WTC11 (cell line): Measurements from ENCODE around the gene IGHMBP2. TPM values are rescaled to one million over a fixed set of nuclear protein-coding genes. Genes with fewer than 3 reads are reported as not detected.
A peak's percentile ranks its signal among the peaks of the same experiment; 100 is the strongest.

ENCODE experiments used
- ATAC-seq: fragments of 200-7000 bp; cut with Tn5 transposase; 2 replicates; pipeline ENCODE4 v1.10.0; 2021; ENCODE audit warnings: mild to moderate bottlenecking, moderate library complexity
- CTCF ChIA-PET: fragments of 300-600 bp; sonication (Branson Sonifier 250); formaldehyde crosslinking; loops from one replicate; lab custom pipeline; 2021; ENCODE audit warnings: antibody characterized with exemption; lab: Charles Lee
- POLR2A ChIA-PET: fragments of 350-600 bp; sonication (Branson Sonifier 250); formaldehyde crosslinking; loops from one replicate; lab custom pipeline; 2021; ENCODE audit warnings: antibody characterized with exemption; lab: Charles Lee
- DNase-seq: peaks from one replicate; pipeline ENCODE4 v3.0.0; 2021; ENCODE audit warnings: low spot score
- H3K27ac Mint-ChIP-seq: 2 replicates; pipeline ENCODE4 v1.8.0; 2021; ENCODE audit warnings: mixed read lengths
- H3K27me3 Mint-ChIP-seq: 2 replicates; pipeline ENCODE4 v1.8.0; 2021; ENCODE audit warnings: low read depth, mild to moderate bottlenecking, moderate library complexity, mixed read lengths
- H3K36me3 Mint-ChIP-seq: 2 replicates; pipeline ENCODE4 v1.8.0; 2021; ENCODE audit warnings: mixed read lengths
- H3K4me1 Mint-ChIP-seq: 2 replicates; pipeline ENCODE4 v1.8.0; 2022; ENCODE audit warnings: mixed read lengths
- H3K4me3 Mint-ChIP-seq: 2 replicates; pipeline ENCODE4 v1.8.0; 2021; ENCODE audit warnings: mild to moderate bottlenecking, moderate library complexity, mixed read lengths
- H3K9me3 Mint-ChIP-seq: 2 replicates; pipeline ENCODE4 v1.8.0; 2021; ENCODE audit warnings: mixed read lengths
- MXD4 ChIP-seq: fragments of 250-450 bp; sonication (Bioruptor Pico); IDR thresholded peaks from 2 replicates; pipeline ENCODE4 v1.8.0; 2021; ENCODE audit warnings: mild to moderate bottlenecking, moderate library complexity, borderline replicate concordance
- NFYB ChIP-seq: sonication (generic); formaldehyde crosslinking; conservative IDR thresholded peaks from 2 replicates; pipeline ENCODE4 v1.8.0; 2022; ENCODE audit warnings: low read depth, missing genetic modification reagents
- NR2C2 ChIP-seq: sonication (generic); formaldehyde crosslinking; IDR thresholded peaks from 2 replicates; pipeline ENCODE4 v1.8.0; 2022; ENCODE audit warnings: mild to moderate bottlenecking, missing genetic modification reagents
- OVOL2 ChIP-seq: fragments of 250-450 bp; sonication (Bioruptor Pico); IDR thresholded peaks from 2 replicates; pipeline ENCODE4 v1.9.0; 2021; ENCODE audit warnings: mild to moderate bottlenecking, borderline replicate concordance
- RORB ChIP-seq: fragments of 250-450 bp; sonication (Bioruptor Pico); IDR thresholded peaks from 2 replicates; pipeline ENCODE4 v1.9.0; 2021; ENCODE audit warnings: mild to moderate bottlenecking
- TP53 ChIP-seq: sonication (generic); formaldehyde crosslinking; IDR thresholded peaks from 2 replicates; pipeline ENCODE4 v1.8.1; 2023; ENCODE audit warnings: mild to moderate bottlenecking, missing genetic modification reagents
- ZBTB21 ChIP-seq: sonication (generic); formaldehyde crosslinking; IDR thresholded peaks from 2 replicates; pipeline ENCODE4 v1.8.1; 2023; ENCODE audit warnings: mild to moderate bottlenecking, missing genetic modification reagents, borderline replicate concordance
- ZNF232 ChIP-seq: sonication (generic); formaldehyde crosslinking; IDR thresholded peaks from 2 replicates; pipeline ENCODE4 v1.8.0; 2022; ENCODE audit warnings: mild to moderate bottlenecking, missing genetic modification reagents
- ZNF263 ChIP-seq: sonication (generic); formaldehyde crosslinking; IDR thresholded peaks from 2 replicates; pipeline ENCODE4 v1.8.1; 2022; ENCODE audit warnings: low read depth, mild to moderate bottlenecking, moderate library complexity, missing genetic modification reagents
- ZNF396 ChIP-seq: fragments of 250-450 bp; sonication (Bioruptor Pico); IDR thresholded peaks from 2 replicates; pipeline ENCODE4 v1.8.0; 2021; ENCODE audit warnings: mild to moderate bottlenecking, moderate library complexity, borderline replicate concordance
- ZNF416 ChIP-seq: fragments of 250-450 bp; sonication (Bioruptor Pico); IDR thresholded peaks from 2 replicates; pipeline ENCODE4 v1.9.0; 2021; ENCODE audit warnings: mild to moderate bottlenecking, inconsistent platforms
- total RNA-seq: library from RNA; stranded (reverse); gene quantifications from 3 replicates; pipeline ENCODE4 v1.2.3, GENCODE V29; 2021
- TF ChIP-seq, protein P1 (sequence below): fragments of 250-450 bp; sonication (Bioruptor Pico); IDR thresholded peaks from 2 replicates; pipeline ENCODE4 v1.9.0; 2021; ENCODE audit warnings: mild to moderate bottlenecking
- TF ChIP-seq, protein P2 (sequence below): fragments of 250-450 bp; sonication (Bioruptor Pico); conservative IDR thresholded peaks from 2 replicates; pipeline ENCODE4 v1.9.0; 2021; ENCODE audit warnings: mild to moderate bottlenecking
- TF ChIP-seq, protein P3 (sequence below): sonication (generic); formaldehyde crosslinking; IDR thresholded peaks from 2 replicates; pipeline ENCODE4 v1.8.0; 2022; ENCODE audit warnings: mild to moderate bottlenecking, missing genetic modification reagents
- TF ChIP-seq, protein P4 (sequence below): sonication (generic); formaldehyde crosslinking; IDR thresholded peaks from 2 replicates; pipeline ENCODE4 v1.8.0; 2022; ENCODE audit warnings: missing genetic modification reagents
- TF ChIP-seq, protein P5 (sequence below): sonication (generic); formaldehyde crosslinking; IDR thresholded peaks from 2 replicates; pipeline ENCODE4 v1.8.0; 2022; ENCODE audit warnings: mild to moderate bottlenecking, missing genetic modification reagents

The IGHMBP2 gene
- total RNA-seq, 1 experiment from 2014 or later = 22.5 TPM

DNA sequence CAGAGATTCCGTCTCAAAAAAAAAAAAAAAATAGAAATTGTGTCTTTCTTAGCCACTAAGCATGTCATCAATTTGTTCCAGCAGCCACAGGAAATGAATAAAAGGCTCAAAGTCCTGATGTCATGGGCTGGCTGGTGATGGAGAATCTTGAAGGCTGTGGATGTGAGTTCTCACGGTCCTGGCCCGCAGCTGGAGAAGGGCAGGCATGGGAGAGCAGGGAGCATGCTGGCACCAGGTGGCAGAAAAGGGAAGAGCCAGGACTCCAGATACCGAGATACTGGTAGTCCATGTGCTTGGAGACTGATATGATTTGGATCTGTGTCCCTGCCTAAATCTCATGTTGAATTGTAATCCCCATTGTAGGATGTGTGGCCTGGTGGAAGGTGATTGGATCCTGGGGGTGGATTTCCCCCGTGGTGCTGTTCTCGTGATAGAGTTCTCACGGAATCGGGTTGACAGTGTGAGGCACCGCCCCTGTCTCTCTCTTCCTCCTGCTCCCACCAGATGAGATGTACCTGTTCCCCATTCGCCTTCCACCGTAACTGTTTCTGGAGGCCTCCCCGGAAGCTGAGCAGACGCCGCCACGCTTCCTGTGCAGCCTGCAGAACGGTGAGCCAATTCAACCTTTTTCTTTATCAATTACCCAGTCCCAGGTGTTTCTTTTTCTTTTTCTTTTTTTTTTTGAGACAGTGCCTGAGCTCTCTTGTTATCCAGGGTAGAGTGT is 59.0 kb downstream of the IGHMBP2 start:
- no peak overlapping the region for H3K4me3 Mint-ChIP-seq
- peaks cover 19% of the 10 kb centered on the region for H3K9me3 Mint-ChIP-seq
- no peaks in the 10 kb centered on the region for H3K36me3 Mint-ChIP-seq
- POLR2A ChIA-PET = no interaction called here
- TF ChIP-seq ZNF263 (CRISPR knock-in tag) (no peak), NFYB (CRISPR knock-in tag) (no peak), TP53 (CRISPR knock-in tag) (no peak), MXD4 (no peak), ZBTB21 (CRISPR knock-in tag) (no peak)
- TF ChIP-seq, protein P1, sequence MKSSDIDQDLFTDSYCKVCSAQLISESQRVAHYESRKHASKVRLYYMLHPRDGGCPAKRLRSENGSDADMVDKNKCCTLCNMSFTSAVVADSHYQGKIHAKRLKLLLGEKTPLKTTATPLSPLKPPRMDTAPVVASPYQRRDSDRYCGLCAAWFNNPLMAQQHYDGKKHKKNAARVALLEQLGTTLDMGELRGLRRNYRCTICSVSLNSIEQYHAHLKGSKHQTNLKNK (CRISPR knock-in tag) = no peak
- TF ChIP-seq, protein P2, sequence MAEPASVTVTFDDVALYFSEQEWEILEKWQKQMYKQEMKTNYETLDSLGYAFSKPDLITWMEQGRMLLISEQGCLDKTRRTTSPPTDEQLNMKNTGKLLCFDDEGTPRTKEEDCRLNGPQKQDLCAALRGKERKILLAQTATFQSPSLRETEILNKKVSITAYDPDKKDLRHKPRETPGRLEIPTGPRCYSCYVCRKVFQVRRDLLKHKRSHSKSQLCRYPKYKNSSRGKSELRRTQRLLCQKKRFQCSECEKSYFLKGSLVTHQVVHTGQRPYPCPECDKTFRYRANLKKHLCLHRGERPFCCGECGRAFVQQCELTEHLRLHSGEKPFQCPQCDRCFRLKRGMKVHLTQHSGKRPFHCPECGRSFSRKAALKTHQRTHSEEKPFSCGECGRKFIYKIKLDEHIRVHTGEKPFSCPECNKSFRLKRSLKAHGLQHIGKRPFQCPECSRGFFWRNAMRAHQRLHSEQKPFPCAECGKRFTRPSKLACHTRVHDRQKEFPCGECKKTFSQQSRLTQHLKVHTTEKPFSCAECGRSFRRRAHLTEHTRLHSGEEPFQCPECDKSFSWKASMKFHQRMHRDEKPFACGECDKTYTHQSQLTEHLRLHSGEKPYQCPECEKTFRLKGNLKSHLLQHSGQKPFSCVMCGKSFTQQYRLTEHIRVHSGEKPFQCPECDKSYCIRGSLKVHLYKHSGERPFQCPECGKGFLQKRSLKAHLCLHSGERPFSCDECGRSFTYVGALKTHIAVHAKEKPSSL (CRISPR knock-in tag) = no peak
- CTCF ChIA-PET = interaction anchor here (0.7 to 1.5 kb wide), 4 partner anchors 12 to 82 kb away, joined by 3 to 4 read pairs (median 4); no protein-coding TSS in a partner anchor
- H3K27ac Mint-ChIP-seq = no peak overlapping the region
- no peaks in the 10 kb centered on the region for H3K27me3 Mint-ChIP-seq
- no peak for DNase-seq
- H3K4me1 Mint-ChIP-seq = peaks cover 3% of the 10 kb centered on the region; the same call in 1 of the 2 replicates
- ATAC-seq = 0 out of 2 replicates have a peak, but pooled peaks have one; percentile 20

DNA sequence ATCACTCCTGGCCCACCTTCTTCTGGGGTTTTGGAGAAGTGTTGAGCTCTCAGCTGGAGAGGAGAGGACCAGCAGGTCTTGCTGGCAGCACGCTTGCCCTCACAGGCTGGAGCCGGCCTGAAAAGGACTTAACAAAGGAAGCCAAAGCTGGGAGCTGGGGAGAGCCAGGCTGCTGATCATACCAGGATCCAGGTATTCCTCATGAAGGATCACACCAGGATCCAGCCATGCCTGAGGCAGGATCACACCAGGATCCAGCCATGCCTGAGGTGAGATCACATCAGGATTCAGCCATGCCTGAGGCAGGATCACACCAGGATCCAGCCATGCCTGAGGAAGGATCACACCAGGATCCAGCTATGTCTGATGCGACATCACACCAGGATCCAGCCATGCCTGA is 60.1 kb downstream of the IGHMBP2 start:
- Mint-ChIP-seq H3K27me3 (no peaks in the 10 kb centered on the region), H3K4me1 (peaks cover 6% of the 10 kb centered on the region), H3K27ac (no peak overlapping the region), H3K9me3 (peaks cover 19% of the 10 kb centered on the region), H3K4me3 (no peak overlapping the region), H3K36me3 (no peaks in the 10 kb centered on the region)
- peak; percentile 6 for DNase-seq
- ATAC-seq = no peak
- POLR2A ChIA-PET = no interaction called here
- CTCF ChIA-PET = interaction anchor here (0.6 to 1.5 kb wide), 3 partner anchors 13 to 81 kb away, joined by 3 to 5 read pairs (median 4); no protein-coding TSS in a partner anchor
- TF ChIP-seq ZNF232 (CRISPR knock-in tag) = no peak
- TF ChIP-seq NR2C2 (CRISPR knock-in tag) = no peak

DNA sequence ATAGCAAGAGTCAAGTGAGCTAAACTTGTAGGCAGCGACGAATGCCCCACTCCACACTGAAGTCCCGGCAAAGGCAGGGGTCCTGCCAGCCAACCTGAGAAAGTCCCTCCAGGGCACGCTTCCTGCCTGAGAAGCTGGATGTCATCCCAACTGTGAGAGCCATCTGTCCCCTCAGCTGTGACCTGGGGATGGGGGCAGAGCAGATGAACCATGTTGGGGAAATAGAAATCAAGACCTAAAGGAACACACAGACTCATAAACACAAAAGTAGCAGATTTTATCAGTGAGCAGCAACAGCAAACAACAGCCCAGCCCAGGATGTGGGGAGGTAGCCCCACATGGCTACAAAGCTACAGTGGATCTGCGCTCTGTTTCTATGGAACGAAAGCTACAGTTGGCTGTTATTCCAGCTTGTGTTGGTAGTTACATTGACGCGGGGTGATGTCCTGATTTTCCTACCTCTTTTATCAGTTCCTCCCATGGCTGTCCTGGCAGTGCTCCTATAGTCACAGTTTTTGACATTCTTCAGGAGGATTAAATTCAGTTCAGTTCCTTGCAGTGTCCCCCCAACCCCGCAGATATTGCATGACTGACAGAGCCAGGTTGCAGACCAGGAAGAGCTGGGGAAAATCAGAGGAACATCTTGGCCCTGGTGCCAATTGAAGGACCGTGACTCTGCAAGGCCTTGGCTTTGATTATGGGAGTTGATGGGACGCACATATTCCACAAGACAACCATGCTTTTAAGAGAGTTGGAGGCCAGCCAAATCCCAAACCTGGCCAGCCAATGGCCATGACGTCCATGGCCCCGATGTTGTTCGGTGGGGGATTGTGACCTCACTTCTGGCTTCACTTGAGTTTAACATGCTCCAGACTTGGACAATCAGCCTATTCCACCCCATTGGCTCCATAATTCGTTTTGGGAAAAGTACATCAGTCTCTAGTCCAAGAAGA is 62.5 kb downstream of the IGHMBP2 start:
- Mint-ChIP-seq H3K27ac (no peak overlapping the region), H3K4me3 (no peak overlapping the region), H3K9me3 (peaks cover 19% of the 10 kb centered on the region), H3K4me1 (peaks cover 6% of the 10 kb centered on the region), H3K36me3 (no peaks in the 10 kb centered on the region), H3K27me3 (no peaks in the 10 kb centered on the region)
- no peak for ATAC-seq
- DNase-seq = no peak
- ChIA-PET CTCF (interaction anchor here (1.0 to 5.0 kb wide), 2 partner anchors 10 to 16 kb away, joined by 3 to 40 read pairs; no protein-coding TSS in a partner anchor), POLR2A (no interaction called here)
- TF ChIP-seq, protein P2 (CRISPR knock-in tag) = no peak
- TF ChIP-seq, protein P3, sequence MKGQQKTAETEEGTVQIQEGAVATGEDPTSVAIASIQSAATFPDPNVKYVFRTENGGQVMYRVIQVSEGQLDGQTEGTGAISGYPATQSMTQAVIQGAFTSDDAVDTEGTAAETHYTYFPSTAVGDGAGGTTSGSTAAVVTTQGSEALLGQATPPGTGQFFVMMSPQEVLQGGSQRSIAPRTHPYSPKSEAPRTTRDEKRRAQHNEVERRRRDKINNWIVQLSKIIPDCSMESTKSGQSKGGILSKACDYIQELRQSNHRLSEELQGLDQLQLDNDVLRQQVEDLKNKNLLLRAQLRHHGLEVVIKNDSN (CRISPR knock-in tag) = no peak
- TF ChIP-seq, protein P4, sequence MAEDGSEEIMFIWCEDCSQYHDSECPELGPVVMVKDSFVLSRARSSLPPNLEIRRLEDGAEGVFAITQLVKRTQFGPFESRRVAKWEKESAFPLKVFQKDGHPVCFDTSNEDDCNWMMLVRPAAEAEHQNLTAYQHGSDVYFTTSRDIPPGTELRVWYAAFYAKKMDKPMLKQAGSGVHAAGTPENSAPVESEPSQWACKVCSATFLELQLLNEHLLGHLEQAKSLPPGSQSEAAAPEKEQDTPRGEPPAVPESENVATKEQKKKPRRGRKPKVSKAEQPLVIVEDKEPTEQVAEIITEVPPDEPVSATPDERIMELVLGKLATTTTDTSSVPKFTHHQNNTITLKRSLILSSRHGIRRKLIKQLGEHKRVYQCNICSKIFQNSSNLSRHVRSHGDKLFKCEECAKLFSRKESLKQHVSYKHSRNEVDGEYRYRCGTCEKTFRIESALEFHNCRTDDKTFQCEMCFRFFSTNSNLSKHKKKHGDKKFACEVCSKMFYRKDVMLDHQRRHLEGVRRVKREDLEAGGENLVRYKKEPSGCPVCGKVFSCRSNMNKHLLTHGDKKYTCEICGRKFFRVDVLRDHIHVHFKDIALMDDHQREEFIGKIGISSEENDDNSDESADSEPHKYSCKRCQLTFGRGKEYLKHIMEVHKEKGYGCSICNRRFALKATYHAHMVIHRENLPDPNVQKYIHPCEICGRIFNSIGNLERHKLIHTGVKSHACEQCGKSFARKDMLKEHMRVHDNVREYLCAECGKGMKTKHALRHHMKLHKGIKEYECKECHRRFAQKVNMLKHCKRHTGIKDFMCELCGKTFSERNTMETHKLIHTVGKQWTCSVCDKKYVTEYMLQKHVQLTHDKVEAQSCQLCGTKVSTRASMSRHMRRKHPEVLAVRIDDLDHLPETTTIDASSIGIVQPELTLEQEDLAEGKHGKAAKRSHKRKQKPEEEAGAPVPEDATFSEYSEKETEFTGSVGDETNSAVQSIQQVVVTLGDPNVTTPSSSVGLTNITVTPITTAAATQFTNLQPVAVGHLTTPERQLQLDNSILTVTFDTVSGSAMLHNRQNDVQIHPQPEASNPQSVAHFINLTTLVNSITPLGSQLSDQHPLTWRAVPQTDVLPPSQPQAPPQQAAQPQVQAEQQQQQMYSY = no peak
- TF ChIP-seq RORB (CRISPR knock-in tag) (no peak), TP53 (CRISPR knock-in tag) (no peak), ZNF396 (no peak), OVOL2 (no peak), ZNF416 (no peak)
- TF ChIP-seq, protein P5, sequence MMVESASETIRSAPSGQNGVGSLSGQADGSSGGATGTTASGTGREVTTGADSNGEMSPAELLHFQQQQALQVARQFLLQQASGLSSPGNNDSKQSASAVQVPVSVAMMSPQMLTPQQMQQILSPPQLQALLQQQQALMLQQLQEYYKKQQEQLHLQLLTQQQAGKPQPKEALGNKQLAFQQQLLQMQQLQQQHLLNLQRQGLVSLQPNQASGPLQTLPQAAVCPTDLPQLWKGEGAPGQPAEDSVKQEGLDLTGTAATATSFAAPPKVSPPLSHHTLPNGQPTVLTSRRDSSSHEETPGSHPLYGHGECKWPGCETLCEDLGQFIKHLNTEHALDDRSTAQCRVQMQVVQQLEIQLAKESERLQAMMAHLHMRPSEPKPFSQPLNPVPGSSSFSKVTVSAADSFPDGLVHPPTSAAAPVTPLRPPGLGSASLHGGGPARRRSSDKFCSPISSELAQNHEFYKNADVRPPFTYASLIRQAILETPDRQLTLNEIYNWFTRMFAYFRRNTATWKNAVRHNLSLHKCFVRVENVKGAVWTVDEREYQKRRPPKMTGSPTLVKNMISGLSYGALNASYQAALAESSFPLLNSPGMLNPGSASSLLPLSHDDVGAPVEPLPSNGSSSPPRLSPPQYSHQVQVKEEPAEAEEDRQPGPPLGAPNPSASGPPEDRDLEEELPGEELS (CRISPR knock-in tag) = no peak
